Stimulated activated CD4-positive, alpha-beta T cell treated with anti-CD3 and anti-CD28 coated beads, Interleukin-15, amount 100 ng/mL, for 1 hour (primary cell): Measurements from ENCODE around the gene FOXA1.

Source experiments
- DNase-seq, 2 donors: peaks; one replicate each; pipeline ENCODE4 v3.0.0-alpha.2; 2020; ENCODE audit warnings: low read depth in 1 of 2, low spot score in 1 of 2

The FOXA1 gene

GRCh38 chr14:37590428-37591139 is 4.5 kb downstream of the FOXA1 start:
- no peak for DNase-seq

GRCh38 chr14:37589715-37590427 is 5.2 kb downstream of the FOXA1 start:
- DNase-seq, result no peak

- no peak for DNase-seq
Measured at GRCh38 chr14:37588956-37589714, 5.9 kb downstream of the FOXA1 start.

GRCh38 chr14:37588667-37588955 is 6.4 kb downstream of the FOXA1 start:
- DNase-seq, result no peak

- DNase-seq, result no peak
Measured at GRCh38 chr14:37587881-37588666, 7.0 kb downstream of the FOXA1 start.

- no peak for DNase-seq
Measured at GRCh38 chr14:37587131-37587803, 7.8 kb downstream of the FOXA1 start.

GRCh38 chr14:37586797-37587130 is 8.3 kb downstream of the FOXA1 start:
- no peak for DNase-seq

- no peak for DNase-seq
Measured at GRCh38 chr14:37585971-37586796, 8.9 kb downstream of the FOXA1 start.

GRCh38 chr14:37585101-37585511 is 9.9 kb downstream of the FOXA1 start:
- DNase-seq, result no peak

- no peak for DNase-seq
Measured at GRCh38 chr14:37584211-37585100, 10.6 kb downstream of the FOXA1 start.

GRCh38 chr14:37583358-37584210 is 11.5 kb downstream of the FOXA1 start:
- no peak for DNase-seq

GRCh38 chr14:37580146-37580545 is 14.9 kb downstream of the FOXA1 start:
- DNase-seq, result no peak

- DNase-seq, result no peak
Measured at GRCh38 chr14:37579274-37579673, 15.8 kb downstream of the FOXA1 start.

GRCh38 chr14:37573356-37573755 is 21.7 kb downstream of the FOXA1 start:
- no peak for DNase-seq

- DNase-seq, result no peak
Measured at GRCh38 chr14:37571391-37571790, 23.7 kb downstream of the FOXA1 start.

- DNase-seq, result no peak
Measured at GRCh38 chr14:37569729-37570128, 25.3 kb downstream of the FOXA1 start.

GRCh38 chr14:37566811-37567371 is 28.2 kb downstream of the FOXA1 start:
- no peak for DNase-seq

GRCh38 chr14:37565550-37565949 is 29.5 kb downstream of the FOXA1 start:
- no peak for DNase-seq
